GM12878 (cell line): ENCODE measurements around the gene BBS1. TPM values are rescaled to one million over a fixed set of nuclear protein-coding genes. Genes with fewer than 3 reads are reported as not detected.

Experiments used
- ATAC-seq: fragments of 200-7000 bp; cut with Tn5 transposase; 3 replicates; pipeline ENCODE4 v1.9.1; 2020; ENCODE audit warnings: mild to moderate bottlenecking, moderate library complexity
- BruUV-seq: library from RNA; stranded (reverse); fragments of 400-500 nt; replicated peaks from 2 replicates; lab custom pipeline; 2021; lab: Mats Ljungman, UMichigan
- CTCF ChIA-PET: fragments of 300-600 bp; sonication (Branson Sonifier 250); formaldehyde crosslinking; extraction: SDS; loops from one replicate; lab custom pipeline; 2021; ENCODE audit warnings: inconsistent platforms; lab: Yijun Ruan, JAX
- POLR2A ChIA-PET: fragments of 350-600 bp; formaldehyde crosslinking; extraction: SDS; loops from one replicate; lab custom pipeline; 2021; ENCODE audit warnings: inconsistent platforms; lab: Charles Lee
- RAD21 ChIA-PET: fragments of 300-600 bp; sonication (Branson Sonifier 250); formaldehyde crosslinking; loops from one replicate; lab custom pipeline; 2023; ENCODE audit warnings: antibody characterized with exemption; ENCODE audit not compliant: unreplicated experiment; lab: Charles Lee
- SMC1A ChIA-PET: fragments of 300-600 bp; sonication (Branson Sonifier 250); formaldehyde crosslinking; loops from one replicate; lab custom pipeline; 2023; ENCODE audit not compliant: unreplicated experiment, uncharacterized antibody; lab: Charles Lee
- DNase-seq: peaks from one replicate; pipeline ENCODE4 v3.0.0-alpha.2; 2011; ENCODE audit warnings: low read depth, low spot score
- FAIRE-seq: peaks from 3 replicates; lab custom pipeline; 2011; peaks lifted over from hg19 to GRCh38; lab: Jason Lieb, UNC
- H2AFZ ChIP-seq: 2 replicates; pipeline ENCODE4 v1.6.0; 2011; ENCODE audit warnings: low read depth, low read length, control low read depth; ENCODE audit not compliant: control insufficient read depth
- H3K27ac ChIP-seq: 2 replicates; pipeline ENCODE4 v1.5.1; 2011; ENCODE audit warnings: control low read depth; ENCODE audit not compliant: control insufficient read depth, insufficient read depth
- H3K27me3 ChIP-seq, 2 experiments: replicated peaks in 1 of 2; 2 replicates each; pipeline versions ENCODE4 v1.6.0 to v1.6.1; 2011; ENCODE audit warnings: low read length in 1 of 2; ENCODE audit not compliant: control insufficient read depth in 2 of 2, insufficient read depth in 2 of 2
- H3K36me3 ChIP-seq, 2 experiments: 2 replicates each; pipeline ENCODE4 v1.5.1; 2011; ENCODE audit warnings: low read length in 1 of 2; ENCODE audit not compliant: control insufficient read depth in 2 of 2, insufficient read depth in 2 of 2
- H3K4me1 ChIP-seq: 2 replicates; pipeline ENCODE4 v1.6.1; 2011; ENCODE audit warnings: mild to moderate bottlenecking, low read length, moderate library complexity, mixed read lengths; ENCODE audit not compliant: control insufficient read depth, insufficient read depth
- H3K4me2 ChIP-seq: 2 replicates; pipeline ENCODE4 v1.6.0; 2011; ENCODE audit warnings: control low read depth; ENCODE audit not compliant: control insufficient read depth, insufficient read depth
- H3K4me3 ChIP-seq: fragments of 200-600 bp; sonication (generic); 2 replicates; pipeline ENCODE4 v1.5.1; 2016
- H3K79me2 ChIP-seq: 2 replicates; pipeline ENCODE4 v1.6.0; 2011; ENCODE audit warnings: low read length; ENCODE audit not compliant: control insufficient read depth, insufficient read depth
- H3K9ac ChIP-seq: 2 replicates; pipeline ENCODE4 v1.8.0; 2011; ENCODE audit warnings: low read length, control low read depth, mixed read lengths; ENCODE audit not compliant: control insufficient read depth, insufficient read depth
- H3K9me3 ChIP-seq: replicated peaks from 3 replicates; pipeline ENCODE4 v1.5.1; 2011; ENCODE audit warnings: mild to moderate bottlenecking, low read length; ENCODE audit not compliant: control insufficient read depth, insufficient read depth
- H4K20me1 ChIP-seq: 2 replicates; pipeline ENCODE4 v1.6.0; 2011; ENCODE audit not compliant: control insufficient read depth, insufficient read depth
- NKRF ChIP-seq: fragments of 450-650 bp; conservative IDR thresholded peaks from 2 replicates; pipeline ENCODE4 v1.6.1; 2017; ENCODE audit warnings: mild to moderate bottlenecking, moderate library complexity
- RCOR1 ChIP-seq: conservative IDR thresholded peaks from 2 replicates; pipeline ENCODE4 v1.6.1; 2012; ENCODE audit warnings: low read depth, low read length, improper control_type of control experiment
- ZNF24 ChIP-seq: fragments of 450-650 bp; IDR thresholded peaks from 2 replicates; pipeline ENCODE4 v1.6.1; 2017; ENCODE audit warnings: antibody characterized with exemption, mild to moderate bottlenecking
- in situ Hi-C: fragments of 300-500 bp; cut with MboI; formaldehyde crosslinking; loops from 9 replicates; pipeline ENCODE4 v1.14.3; 2018; ENCODE audit warnings: mixed read lengths
- intact Hi-C: fragments of 100-400 bp; cut with micrococcal nuclease; formaldehyde crosslinking; loops from one replicate; pipeline ENCODE4 v1.14.2; 2022; ENCODE audit not compliant: unreplicated experiment
- polyA plus RNA-seq, 11 experiments: library from polyadenylated mRNA; depleted of rRNA in 4 of 11; unstranded in 6 of 11; stranded (reverse) in 5 of 11; fragments of >200 nt; fragmentation: Nextera tagmentation in 4 of 11; fragmentation: Illumina TruSeq in 1 of 11; extraction: Ambion mirVana in 4 of 11; extraction: Trizol in 1 of 11; gene quantifications; 1 replicate in 1 of 11; 2 replicates in 10 of 11; pipeline versions ENCODE4 v1.2.1 to v1.2.3, GENCODE V29; 2011 to 2016; ENCODE audit warnings: inconsistent platforms in 2 of 11, missing spikeins in 2 of 11, low read depth in 1 of 11
- total RNA-seq, 4 experiments: library from RNA; depleted of rRNA in 3 of 4; stranded (reverse); fragments of >200 nt in 3 of 4; fragmentation: Illumina TruSeq in 1 of 4; extraction: Trizol in 1 of 4; gene quantifications; 2 replicates each; pipeline versions ENCODE4 v1.2.1 to v1.2.3, GENCODE V29; 2013 to 2021

BBS1 gene
- total and polyA plus RNA-seq, 10 of the 15 experiments (the other 5 are each of a cell fraction or from before 2014, with no cell fraction given) = 2.5 to 14.7 (median 8.7) TPM

GRCh38 chr11:66510271-66510989 is at the start of gene BBS1 (continued):
- TF ChIP-seq NKRF (peak; percentile 96), ZNF24 (no peak)

GRCh38 chr11:66462010-66462409 is 48.4 kb upstream of the BBS1 start:
- Histone ChIP-seq H3K27me3 (no peaks in the 10 kb centered on the region), H4K20me1 (no peaks in the 10 kb centered on the region), H2AFZ (no peak overlapping the region), H3K4me1 (peaks cover 29% of the 10 kb centered on the region), H3K4me2 (no peak overlapping the region), H3K9me3 (no peaks in the 10 kb centered on the region; the same call in 1 of the 3 replicates), H3K4me3 (no peak overlapping the region), H3K36me3 (no peaks in the 10 kb centered on the region), H3K27ac (no peak overlapping the region), H3K9ac (no peak overlapping the region), H3K79me2 (no peaks in the 10 kb centered on the region)
- ChIA-PET CTCF (interaction anchor here (0.9 to 1.0 kb wide), 2 partner anchors 17 to 73 kb away, joined by 4 to 5 read pairs; no protein-coding TSS in a partner anchor), SMC1A (no interaction called here), POLR2A (interaction anchor here (1.1 to 1.3 kb wide), 2 partner anchors 18 to 23 kb away, joined by 3 to 7 read pairs; partner anchors contain the start of genes DPP3 and MRPL11), RAD21 (interaction anchor here (1.5 kb wide), 1 partner anchor 23 kb away, joined by 4 read pairs; the partner anchor contains the start of gene MRPL11)
- in situ Hi-C loops = no loop called here
- ATAC-seq (no peak), FAIRE-seq (no peak), DNase-seq (no peak)
- intact Hi-C loops = no loop called here
- no peak for TF ChIP-seq RCOR1
- no TSS peak for BruUV-seq
